ENCODE results near the gene DMD.
"Not testable (repeated sequence)": the region's sequence is repeated elsewhere in the genome, so short reads cannot be mapped to it uniquely, and the experiment has no call there.

Gene DMD

DNA sequence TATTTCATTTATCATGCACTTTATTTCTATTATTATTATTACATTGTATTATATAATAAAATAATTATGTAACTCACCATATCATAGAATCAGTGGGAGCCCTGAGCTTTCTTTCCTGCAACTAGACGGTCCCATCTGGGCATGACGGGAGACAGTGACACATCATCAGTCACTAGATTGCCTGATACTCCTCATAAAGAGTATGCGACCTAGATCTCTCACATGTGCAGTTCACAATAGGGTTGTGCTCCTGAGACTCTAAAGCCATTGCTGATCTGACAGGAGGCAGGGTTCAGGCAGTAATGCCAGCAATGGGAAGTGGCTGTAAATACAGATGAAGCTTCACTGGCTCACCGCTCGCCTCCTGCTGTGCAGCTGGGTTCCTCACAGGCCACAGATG is 62.3 kb downstream of the DMD start:
- DNase-seq: no peak

DNA sequence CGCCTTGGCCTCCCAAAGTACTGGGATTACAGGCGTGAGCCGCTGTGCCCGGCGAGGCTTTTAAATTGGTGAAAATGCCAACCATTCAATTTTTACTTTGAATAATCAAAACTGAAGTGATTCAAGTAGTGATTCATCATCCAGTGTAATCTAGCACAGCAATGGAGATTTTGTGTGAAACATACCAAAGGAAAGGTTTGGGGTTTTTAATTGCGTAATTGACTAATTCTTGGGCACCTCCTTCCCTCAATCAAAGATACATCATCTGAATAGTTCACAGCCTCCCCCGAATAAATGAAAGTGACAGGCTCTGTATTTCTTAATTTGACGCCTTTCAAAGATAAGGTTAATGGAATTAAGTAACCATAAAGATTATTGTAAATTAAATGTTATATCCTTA is 69.0 kb downstream of the DMD start:
- no peak for DNase-seq

DNA sequence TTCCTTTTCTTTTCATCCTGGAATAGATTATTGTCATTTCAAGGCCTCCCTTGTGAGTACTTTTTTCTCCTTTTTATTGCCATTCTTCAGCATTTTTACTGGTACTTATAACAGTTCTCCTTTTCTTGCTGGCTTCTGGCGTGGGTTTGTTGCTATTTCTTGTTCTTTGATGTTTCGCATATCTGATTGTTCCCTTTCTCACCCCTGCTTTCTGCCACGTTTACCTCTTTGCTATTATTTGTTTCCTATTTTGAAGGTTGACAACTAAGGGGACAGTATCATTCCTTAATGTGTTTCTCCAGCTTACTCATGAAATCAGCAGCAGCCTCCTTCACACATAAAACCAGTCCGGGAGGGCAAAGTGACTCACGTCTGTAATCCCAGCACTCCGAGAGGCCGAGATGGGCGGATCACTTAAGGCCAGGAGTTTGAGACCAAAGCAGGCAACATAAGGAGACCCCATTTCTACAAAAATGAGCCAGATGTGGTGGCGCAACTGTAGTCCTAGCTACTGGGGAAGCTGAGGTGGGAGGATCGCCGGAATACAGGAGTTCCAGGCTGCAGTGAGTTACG is 72.6 kb downstream of the DMD start:
- no peak for DNase-seq

DNA sequence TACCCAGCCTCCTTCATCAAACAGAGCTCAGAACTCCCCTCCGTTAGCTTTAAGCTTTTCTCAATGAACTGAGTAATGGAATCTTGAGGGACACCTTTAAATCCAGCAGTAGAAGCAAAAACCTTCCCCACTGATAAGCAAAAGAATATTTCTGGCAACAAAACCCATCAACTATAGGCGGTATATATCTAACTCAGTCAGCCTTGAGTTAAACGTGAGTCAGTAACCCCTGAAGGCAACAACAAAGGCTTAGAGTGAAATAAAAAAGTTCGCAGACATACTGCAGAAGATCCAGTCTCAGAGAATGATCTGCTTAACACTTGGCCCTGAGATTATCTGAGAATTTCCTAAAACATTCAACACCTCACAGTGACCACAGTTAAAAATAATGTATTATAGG is 77.2 kb downstream of the DMD start:
- DNase-seq: no peak

DNA sequence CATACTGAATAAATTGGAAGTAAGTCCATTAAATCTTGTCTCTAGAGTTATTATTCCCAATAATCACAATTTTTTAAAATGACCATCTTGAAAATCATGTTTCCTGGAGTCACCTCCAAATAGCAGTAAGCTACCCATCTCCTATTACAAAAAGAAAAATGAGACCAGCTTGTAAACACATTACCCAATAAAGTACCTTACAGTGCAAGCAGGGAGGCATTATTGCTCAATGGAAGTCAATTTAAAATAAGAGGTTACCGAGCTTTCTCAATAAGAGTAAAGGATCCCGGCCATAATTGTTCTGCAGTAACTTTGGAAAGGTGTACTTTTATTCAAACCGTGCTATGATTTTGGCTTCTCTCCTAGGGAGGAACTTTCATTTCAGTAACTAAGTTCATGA is 78.0 kb downstream of the DMD start:
- no peak for DNase-seq

DNA sequence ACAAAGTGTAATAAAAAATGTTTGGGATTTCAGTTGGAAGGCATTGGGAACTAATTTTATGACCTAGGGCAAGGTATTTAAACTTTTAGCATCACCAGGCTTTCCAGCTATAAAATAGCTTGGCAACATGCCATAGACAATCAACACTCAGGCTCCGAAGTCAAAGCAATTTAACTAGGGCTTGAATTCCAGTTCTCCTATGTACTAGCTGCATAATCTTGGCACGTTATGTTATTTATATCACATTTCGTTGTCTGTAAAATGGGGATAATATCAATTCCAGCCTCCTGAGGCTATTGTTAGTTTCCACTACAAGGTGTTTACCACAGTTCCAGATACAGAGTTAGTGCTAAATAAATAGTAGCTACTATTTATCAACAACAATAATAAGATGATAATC is 78.8 kb downstream of the DMD start:
- DNase-seq: no peak

DNA sequence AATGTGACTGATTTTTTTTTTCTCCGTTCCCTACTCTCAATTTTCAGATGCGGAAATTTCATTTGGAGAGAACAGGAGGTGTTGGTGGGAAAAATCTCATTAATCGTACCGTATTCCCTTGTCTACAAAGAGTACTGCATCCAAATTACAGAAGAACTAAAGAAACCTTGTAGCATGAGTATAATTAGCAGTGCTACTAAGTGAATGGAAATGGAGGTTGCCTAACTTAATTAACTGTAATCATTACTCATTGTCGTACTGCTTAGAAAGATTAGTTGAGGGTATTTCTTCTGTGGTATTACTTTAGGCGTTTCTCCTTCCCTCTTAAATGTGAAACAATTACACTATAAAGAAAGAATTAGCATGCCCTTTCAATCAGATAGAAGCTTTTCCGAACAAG is 81.7 kb downstream of the DMD start:
- no peak for DNase-seq

DNA sequence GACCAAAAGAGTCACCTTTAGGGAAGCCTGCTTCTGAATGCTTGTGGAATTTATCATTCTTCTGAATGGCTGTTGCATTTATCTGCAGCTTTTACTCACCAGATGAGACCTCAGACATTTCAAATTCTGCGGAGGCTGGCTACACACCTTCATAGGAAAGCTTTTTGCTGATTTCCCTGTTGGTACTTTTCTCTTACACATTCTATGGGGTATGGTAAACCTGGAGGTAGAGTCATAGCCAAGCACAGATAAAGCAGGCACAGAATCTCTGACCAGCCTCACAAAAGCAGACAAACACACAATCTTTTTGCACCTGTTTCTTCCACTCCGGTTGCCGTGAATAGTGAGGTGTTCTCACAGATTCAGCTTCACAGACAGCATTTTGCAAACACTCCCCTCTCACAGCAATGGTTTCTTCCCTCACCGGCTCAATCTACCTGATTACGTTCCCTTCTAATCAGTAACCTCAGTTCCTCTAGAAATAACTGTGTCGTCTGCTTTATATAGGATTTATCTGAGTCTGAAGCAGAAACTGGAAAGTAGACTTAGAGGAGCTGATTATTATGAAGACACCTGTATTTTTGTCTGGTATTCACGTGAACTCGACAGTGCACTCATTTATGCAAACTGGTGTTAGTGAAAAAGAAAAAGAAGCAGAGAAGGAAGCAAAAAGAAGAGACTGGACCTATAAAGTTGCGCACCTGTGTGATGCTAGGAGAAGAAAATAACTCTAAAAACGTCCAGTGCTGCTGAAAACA is 83.1 kb downstream of the DMD start:
- DNase-seq: no peak

DNA sequence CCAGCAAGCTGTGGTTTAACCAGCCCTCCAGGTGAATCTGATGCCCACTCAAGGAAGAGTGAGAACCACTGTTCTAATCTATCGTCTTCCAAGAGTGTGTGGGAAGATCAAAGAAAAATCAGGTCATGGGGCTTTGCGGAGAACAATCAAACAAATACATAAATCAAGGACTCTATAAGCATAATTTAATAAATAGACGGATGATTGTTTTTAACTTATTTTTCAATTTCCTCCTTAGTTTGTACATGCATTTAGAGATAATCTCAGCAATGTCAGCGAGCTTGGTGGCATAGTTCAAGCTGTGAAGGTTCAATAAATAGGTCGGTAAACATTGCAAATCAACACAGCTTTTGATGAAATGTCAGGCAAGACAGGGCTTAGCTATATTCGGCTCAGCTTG is 84.9 kb downstream of the DMD start:
- DNase-seq: no peak

DNA sequence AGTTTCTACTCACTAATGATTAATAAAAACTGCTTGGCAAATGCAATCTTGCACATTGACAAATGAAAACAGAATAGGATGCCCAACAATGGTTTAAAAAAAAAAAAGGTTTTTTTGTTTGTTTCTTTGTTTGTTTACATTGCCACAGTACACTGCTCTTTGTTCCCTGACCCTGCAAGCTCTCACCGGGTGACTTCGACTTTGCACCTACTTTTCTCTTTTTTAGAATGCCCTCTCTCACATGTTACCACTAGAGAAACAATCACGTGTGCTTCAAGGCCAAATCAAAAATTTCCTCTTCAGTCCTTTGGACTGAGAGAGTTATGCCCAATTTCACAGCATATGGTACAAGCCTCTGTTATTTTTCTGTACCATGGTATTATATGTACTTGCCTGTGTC is 101.5 kb downstream of the DMD start:
- no peak for DNase-seq

DNA sequence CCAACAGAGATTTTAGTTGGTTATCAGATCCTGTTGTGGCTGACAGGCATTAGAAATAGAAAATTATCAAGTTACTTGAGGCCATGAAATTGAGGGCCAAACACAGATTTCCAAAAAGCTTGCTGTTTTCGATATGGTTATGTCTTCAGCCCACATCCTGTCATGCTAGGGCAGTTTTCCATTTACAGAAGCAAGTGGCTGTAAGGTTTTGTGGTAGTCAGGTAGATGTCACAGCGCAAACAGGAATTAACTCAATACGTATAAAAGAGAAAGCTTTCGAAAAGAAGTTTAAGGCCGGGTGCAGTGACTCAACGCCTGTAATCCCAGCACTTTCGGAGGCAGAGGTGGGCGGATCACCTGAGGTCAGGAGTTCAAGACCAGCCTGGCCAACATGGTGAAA is 104.6 kb downstream of the DMD start:
- DNase-seq: no peak

DNA sequence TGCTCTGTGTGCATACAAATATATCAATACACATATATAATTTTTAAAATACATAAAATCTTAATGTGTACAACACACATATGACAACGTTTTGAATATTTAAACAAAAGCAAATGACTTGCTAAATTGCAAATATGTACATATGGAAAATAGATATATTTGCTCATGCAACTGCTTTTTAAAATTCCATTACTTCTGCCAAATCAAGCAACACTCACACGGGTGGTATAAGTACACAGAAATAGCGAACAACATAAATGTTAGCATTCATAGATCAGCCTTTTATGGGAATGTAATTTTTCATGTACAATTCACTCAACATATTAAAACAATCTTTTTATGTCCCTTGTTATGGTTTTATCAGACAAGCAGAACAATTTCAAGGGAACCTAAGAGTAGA is 116.3 kb downstream of the DMD start:
- no peak for DNase-seq

DNA sequence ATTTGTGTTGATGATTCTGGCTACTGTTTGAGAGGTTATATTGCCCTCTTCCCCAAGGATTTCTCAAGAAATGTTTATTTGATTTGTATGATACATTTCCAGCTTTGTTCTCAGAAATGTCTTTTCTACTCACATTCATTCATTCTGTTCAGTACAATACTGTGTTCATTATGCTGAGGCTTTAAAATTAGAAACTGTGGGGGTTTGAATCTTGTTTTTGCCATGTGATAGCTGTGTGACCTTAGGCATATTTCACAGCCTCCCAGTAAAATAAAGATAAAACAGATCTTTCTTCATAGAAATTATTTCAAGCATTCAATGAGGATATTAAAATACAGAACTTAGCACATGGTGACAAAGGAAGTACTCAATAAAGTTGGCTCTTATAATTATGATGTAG is 123.9 kb downstream of the DMD start:
- DNase-seq: no peak

DNA sequence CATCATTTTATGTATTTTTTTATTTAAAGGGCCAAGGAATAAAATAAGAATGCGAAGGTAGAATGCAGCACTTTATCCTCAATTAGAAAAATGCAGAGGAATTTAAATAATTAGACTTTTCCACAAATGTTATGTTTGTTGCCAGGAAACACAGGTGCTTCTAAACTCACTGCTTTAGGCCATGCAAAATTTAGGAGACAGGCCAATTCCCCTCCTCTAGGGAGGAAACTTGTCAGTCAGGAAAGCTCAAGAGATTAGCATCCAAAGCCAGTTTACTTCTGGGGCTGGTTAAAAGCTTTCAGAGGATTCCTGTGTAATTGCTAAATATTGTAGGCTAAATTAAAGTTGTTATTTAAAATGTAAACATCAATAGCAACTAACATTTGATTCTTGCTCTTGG is 124.5 kb downstream of the DMD start:
- no peak for DNase-seq

DNA sequence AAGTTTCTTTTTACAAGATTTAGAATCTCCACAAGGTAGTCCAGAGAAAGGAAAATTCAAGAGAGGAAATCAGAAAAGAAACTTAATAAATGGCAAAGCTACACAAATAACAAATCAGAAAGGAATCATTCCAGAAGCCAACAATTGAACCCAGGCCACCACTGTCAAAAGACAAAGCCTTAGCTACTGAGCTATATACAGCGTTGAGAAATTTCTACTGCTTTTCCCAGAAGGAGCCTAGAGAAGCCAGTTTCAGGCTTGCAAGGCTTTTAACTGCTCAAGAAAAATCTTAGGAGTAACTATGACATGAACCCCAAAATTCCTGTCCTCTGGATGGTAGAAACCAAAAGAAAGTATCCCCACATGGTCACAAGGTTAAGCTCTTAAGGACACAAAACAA is 129.0 kb downstream of the DMD start:
- DNase-seq: no peak

DNA sequence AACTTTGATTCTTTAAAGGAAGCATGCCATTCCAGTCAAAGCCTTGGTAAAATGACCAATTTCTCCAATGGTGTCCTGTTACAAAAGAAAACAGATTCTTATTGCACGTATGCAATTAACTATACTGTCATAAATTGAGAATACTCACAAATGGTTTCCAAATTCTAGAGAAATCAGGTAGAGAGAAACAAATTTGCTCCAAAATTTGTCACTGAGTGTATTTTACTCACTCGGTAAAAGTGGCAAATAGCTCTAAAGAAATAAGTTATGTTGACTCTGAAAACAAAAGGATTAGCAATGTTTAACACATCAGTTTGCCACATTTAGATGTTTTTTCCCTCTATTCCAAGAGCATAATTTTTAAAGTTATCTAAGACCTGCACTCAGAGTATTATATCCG is 133.1 kb downstream of the DMD start:
- no peak for DNase-seq

DNA sequence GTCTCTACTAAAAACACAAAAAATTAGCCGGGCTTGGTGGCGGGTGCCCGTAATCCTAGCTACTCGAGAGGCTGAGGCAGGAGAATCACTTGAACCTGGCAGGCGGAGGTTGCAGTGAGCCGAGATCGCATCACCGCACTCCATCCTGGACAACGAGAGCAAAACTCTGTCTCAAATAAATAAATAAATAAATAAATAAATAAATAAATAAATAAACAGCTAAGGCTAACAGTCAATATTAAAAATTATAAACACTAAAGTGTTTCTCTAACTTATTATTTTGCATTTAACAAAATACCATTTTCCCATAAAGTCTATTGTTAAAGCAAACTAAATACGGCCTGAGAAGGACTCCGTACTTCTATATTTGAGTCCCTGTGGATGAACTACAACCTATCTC is 137.7 kb downstream of the DMD start:
- not testable (repeated sequence) for DNase-seq

DNA sequence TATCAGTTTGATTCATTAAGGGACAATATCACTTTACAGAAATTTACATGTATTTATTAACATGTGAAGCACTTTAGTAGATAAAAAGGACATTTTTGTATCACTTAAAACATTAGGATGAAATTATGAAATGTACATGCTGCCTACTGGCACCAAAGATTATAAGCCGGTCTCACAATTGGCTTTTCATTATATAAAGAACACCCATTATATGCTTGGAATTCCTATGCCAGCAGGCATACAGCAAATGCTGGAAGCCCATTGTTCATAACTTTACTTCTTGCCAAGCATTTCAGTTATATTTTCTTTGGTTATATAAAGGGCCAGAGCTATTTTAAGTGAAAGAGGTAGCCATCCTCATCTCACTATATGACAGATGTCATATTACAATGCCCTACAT is 145.9 kb downstream of the DMD start:
- DNase-seq: no peak

DNA sequence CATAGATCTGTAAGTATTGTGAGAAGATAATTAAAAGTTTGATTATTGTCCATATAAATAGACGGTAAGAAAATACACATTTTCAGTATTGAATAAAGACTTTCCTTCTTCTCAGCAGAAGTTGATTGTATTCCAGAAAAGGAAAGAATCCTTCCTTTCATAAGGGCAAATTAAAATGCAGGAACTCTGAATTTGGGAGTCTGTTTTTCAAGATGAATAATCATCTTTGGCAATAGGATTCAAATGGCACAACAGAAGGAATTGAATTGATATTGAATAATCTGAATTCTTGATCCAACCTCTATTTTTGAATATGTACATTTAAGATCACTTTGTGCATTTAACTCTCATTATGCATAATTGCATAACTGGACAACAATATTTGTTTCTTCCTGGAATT is 149.3 kb downstream of the DMD start:
- DNase-seq: no peak

DNA sequence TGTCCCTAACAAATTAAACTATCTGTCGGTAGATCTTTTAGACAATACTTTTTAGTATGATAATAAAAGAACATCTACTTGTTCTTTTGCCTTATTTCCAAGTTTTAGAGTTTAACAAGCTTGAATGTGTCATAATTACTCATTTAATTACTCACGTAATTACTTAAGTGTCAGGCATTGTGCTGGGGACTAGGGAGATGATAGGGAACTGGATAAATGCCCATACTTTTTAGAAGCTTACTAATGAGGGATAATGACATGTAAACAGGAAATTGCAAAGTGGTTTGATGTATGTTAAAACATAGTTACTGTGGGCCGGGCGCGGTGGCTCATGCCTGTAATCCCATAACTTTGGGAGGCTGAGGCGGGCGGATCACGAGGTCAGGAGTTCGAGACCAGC is 158.3 kb downstream of the DMD start:
- DNase-seq: no peak

DNA sequence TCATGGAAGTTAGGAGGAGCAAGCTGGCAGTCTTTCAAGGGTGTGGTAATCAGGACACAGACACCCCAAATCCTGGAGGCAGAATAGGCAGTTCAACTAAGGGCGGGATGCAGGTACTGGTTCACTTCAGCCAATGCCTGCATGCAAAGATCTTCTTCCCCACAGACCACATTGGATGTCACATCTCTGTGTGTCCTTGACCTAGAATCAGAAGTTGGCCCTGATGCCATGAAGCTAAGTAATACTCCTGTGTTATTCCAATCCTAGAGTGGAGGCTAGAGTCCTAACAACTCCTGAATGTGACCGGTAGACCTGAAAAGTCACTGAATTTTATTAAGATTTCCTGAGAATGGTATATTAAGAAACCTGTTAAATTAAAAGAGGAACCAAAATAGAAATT is 165.5 kb downstream of the DMD start:
- DNase-seq: no peak

DNA sequence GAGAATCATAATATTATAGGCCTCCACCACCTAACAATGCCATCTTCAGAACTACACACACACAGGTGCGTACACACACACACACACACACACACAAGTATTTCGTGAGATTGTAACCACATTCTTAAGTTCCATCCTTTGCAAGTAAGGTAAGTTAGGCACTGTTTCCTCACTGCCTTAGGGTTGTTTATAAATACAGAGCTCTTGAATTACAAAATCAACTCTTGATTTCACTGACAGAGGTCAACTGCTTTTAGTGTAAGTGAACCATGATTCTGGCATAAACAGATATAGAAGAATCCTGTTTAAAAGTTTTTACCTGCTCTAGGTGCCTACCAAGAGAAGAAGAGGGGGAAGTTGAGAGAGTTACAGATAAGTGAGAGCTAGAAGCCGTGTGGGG is 166.1 kb downstream of the DMD start:
- no peak for DNase-seq

DNA sequence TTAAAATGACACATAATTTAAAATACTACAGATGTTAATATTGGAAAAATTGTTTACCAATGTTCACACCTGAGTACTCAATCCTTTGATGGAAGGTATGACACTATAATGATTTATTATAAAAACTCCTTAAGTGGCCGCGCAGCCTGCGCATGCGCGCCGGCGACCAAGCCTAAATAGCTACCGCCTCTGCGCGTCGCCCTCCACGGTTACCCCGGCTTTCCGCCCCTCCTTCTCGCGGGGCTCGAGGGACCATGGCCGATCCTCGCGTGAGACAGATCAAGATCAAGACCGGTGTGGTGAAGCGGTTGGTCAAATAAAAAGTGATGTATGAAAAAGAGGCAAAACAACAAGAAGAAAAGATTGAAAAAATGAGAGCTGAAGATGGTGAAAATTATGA is 170.2 kb downstream of the DMD start:
- no peak for DNase-seq

DNA sequence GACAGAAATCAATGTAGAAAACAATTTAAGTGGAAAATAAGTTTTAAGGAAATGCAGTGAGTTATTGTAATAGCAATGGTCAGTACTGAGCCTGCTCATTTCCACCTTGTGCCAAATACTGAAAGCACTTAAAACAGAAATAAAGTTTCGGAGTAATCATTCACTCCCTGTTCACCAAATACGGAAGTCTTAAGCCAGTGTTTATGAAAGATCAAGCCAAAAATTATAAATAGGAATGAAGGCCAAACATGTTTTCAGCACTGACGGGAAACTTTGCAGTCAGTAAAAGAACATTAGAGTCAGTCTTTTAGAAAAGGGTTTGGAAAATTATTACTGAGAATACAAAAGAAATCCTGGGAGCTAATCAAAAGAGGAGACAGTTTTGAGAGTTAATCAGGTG is 178.6 kb downstream of the DMD start:
- DNase-seq: no peak

DNA sequence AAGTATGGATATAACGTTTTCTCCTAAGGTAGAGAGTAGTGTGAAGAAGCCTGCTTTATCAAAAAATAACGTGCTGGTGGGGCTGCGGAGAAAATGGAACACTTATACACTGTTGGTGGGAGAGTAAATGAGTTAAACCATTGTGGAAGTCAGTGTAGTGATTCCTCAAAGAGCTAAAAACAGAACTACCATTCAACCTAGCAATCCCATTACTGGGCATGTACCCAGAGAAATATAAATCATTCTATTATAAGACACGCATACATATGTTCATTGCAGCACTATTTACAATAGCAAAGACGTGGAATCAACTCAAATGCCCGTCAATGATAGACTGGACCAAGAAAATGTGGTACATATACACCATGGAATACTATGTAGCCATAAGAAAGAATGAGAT is 196.4 kb downstream of the DMD start:
- no peak for DNase-seq
